B cell (primary cell): ENCODE data around the gene DSN1. TPM values are rescaled to one million over a fixed set of nuclear protein-coding genes. Genes with fewer than 3 reads are reported as not detected.

Source experiments
- ATAC-seq: fragments of 200-7000 bp; cut with Tn5 transposase; one replicate; pipeline ENCODE4 v1.10.0; 2021; ENCODE audit warnings: low read depth, mild to moderate bottlenecking, moderate number of reproducible peaks, moderate library complexity
- CTCF ChIA-PET: fragments of 350-600 bp; sonication (Branson Sonifier 250); formaldehyde crosslinking; loops from one replicate; lab custom pipeline; 2021; ENCODE audit warnings: antibody characterized with exemption, inconsistent platforms; lab: Charles Lee
- POLR2A ChIA-PET: fragments of 350-600 bp; sonication (Branson Sonifier 250); formaldehyde crosslinking; loops from one replicate; lab custom pipeline; 2021; ENCODE audit warnings: antibody characterized with exemption; lab: Charles Lee
- DNase-seq: peaks from one replicate; pipeline ENCODE4 v3.0.0; 2013
- H2AFZ ChIP-seq: 2 replicates; pipeline ENCODE4 v1.6.1; 2012; ENCODE audit warnings: mild to moderate bottlenecking, low read depth, low read length; ENCODE audit not compliant: insufficient read depth, poor library complexity, severe bottlenecking
- H3K27ac ChIP-seq, 2 donors: 1 replicate in 1 of 2; 2 replicates in 1 of 2; pipeline ENCODE4 v1.5.1; 2012 to 2013; ENCODE audit warnings: low read length in 2 of 2, mild to moderate bottlenecking in 2 of 2, moderate library complexity in 1 of 2
- H3K27me3 ChIP-seq, 4 experiments: fragments of 200-600 bp in 1 of 4; sonication (generic) in 1 of 4; replicated peaks in 1 of 4; 1 replicate in 2 of 4; 2 replicates in 2 of 4; pipeline versions ENCODE4 v1.6.1 to v1.7.0; 2013 to 2016; ENCODE audit warnings: low read length in 3 of 4, mild to moderate bottlenecking in 2 of 4, mixed read lengths in 1 of 4, moderate library complexity in 1 of 4; ENCODE audit not compliant: insufficient read depth in 4 of 4, control insufficient read depth in 3 of 4; ENCODE audit errors: control extremely low read depth in 1 of 4
- H3K36me3 ChIP-seq, 2 experiments: replicated peaks in 1 of 2; 1 replicate in 1 of 2; 2 replicates in 1 of 2; pipeline versions ENCODE4 v1.6.1 to v1.7.1; 2013; ENCODE audit warnings: low read length in 1 of 2; ENCODE audit not compliant: insufficient read depth in 2 of 2, control insufficient read depth in 1 of 2; ENCODE audit errors: control extremely low read depth in 1 of 2, extremely low read depth in 1 of 2
- H3K4me1 ChIP-seq, 2 donors: fragments of 200-600 bp in 1 of 2; sonication (generic) in 1 of 2; 1 replicate in 1 of 2; 2 replicates in 1 of 2; pipeline versions ENCODE4 v1.5.1 to v1.6.1; 2013 to 2017; ENCODE audit warnings: low read length in 2 of 2; ENCODE audit not compliant: control insufficient read depth in 2 of 2, insufficient read depth in 2 of 2
- H3K4me2 ChIP-seq: replicated peaks from 2 replicates; pipeline ENCODE3; 2012; ENCODE audit warnings: mild to moderate bottlenecking, low read depth, low read length; ENCODE audit not compliant: poor library complexity, severe bottlenecking
- H3K4me3 ChIP-seq, 5 experiments: fragments of 200-600 bp in 1 of 5; sonication (generic) in 1 of 5; 1 replicate in 3 of 5; 2 replicates in 2 of 5; pipeline versions ENCODE4 v1.5.1 to v1.7.0; 2011 to 2016; ENCODE audit warnings: low read length in 4 of 5, mild to moderate bottlenecking in 4 of 5, low read depth in 2 of 5, control low read depth in 1 of 5, moderate library complexity in 1 of 5; ENCODE audit not compliant: insufficient read depth in 1 of 5; ENCODE audit errors: control extremely low read depth in 1 of 5, extremely low read depth in 1 of 5
- H3K79me2 ChIP-seq: fragments of 200-600 bp; sonication (generic); one replicate; pipeline ENCODE4 v1.6.0; 2016; ENCODE audit warnings: low read length; ENCODE audit not compliant: control insufficient read depth, insufficient read depth
- H3K9ac ChIP-seq: fragments of 200-600 bp; sonication (generic); 2 replicates; pipeline ENCODE4 v1.6.1; 2017; ENCODE audit warnings: mild to moderate bottlenecking, low read length, moderate library complexity
- H3K9me3 ChIP-seq, 3 donors: one replicate each; pipeline versions ENCODE4 v1.6.1 to v1.7.1; 2013; ENCODE audit warnings: low read length in 2 of 3; ENCODE audit not compliant: control insufficient read depth in 2 of 3, insufficient read depth in 1 of 3; ENCODE audit errors: control extremely low read depth in 1 of 3
- H4K20me1 ChIP-seq: 2 replicates; pipeline ENCODE4 v1.6.0; 2012; ENCODE audit warnings: mild to moderate bottlenecking, low read length; ENCODE audit not compliant: insufficient read depth, control insufficient read depth, poor library complexity, severe bottlenecking
- H3K27ac Mint-ChIP-seq: one replicate; pipeline ENCODE4 v1.8.0; 2021; ENCODE audit warnings: mixed read lengths
- H3K27me3 Mint-ChIP-seq: one replicate; pipeline ENCODE4 v1.8.0; 2021; ENCODE audit warnings: mixed read lengths
- H3K4me1 Mint-ChIP-seq: one replicate; pipeline ENCODE4 v1.8.0; 2021; ENCODE audit warnings: mixed read lengths
- H3K4me3 Mint-ChIP-seq: one replicate; pipeline ENCODE4 v1.8.0; 2021; ENCODE audit warnings: mixed read lengths
- H3K9me3 Mint-ChIP-seq: one replicate; pipeline ENCODE4 v1.8.0; 2022; ENCODE audit warnings: mixed read lengths; ENCODE audit not compliant: insufficient read depth
- CTCF ChIP-seq: fragments of 200-600 bp; IDR thresholded peaks from one replicate; pipeline ENCODE4 v1.8.0; 2022; ENCODE audit warnings: antibody characterized with exemption, mild to moderate bottlenecking
- EZH2 ChIP-seq: IDR thresholded peaks from 2 replicates; pipeline ENCODE4 v1.6.1; 2012; ENCODE audit warnings: borderline replicate concordance, low read depth, mild to moderate bottlenecking, moderate library complexity, low read length; ENCODE audit not compliant: insufficient read depth, poor library complexity, severe bottlenecking
- WGBS: methylation state at CpG from one replicate; pipeline ENCODE4 v1.1.5; 2013; ENCODE audit warnings: missing lambda C conversion rate; ENCODE audit not compliant: insufficient coverage; 5-methylcytosine and 5-hydroxymethylcytosine counted together
- intact Hi-C: fragments of 100-400 bp; cut with micrococcal nuclease; formaldehyde crosslinking; loops from one replicate; pipeline ENCODE4 v1.10.0; 2022
- polyA plus RNA-seq: library from polyadenylated mRNA; depleted of rRNA; stranded (reverse); fragments of >200 nt; gene quantifications from 2 replicates; pipeline ENCODE4 v1.2.3, GENCODE V29; 2012
- total RNA-seq, 2 donors: library from RNA; stranded (reverse); fragments of 120-200 nt in 1 of 2; gene quantifications; 1 replicate in 1 of 2; 2 replicates in 1 of 2; pipeline versions ENCODE4 v1.2.3 to v1.2.4, GENCODE V29; 2013 to 2022

The DSN1 gene
- total and polyA plus RNA-seq, 2 donors (not counting 1 experiment from before 2014, with no cell fraction given) = 13.2 to 17.1 TPM

DNA sequence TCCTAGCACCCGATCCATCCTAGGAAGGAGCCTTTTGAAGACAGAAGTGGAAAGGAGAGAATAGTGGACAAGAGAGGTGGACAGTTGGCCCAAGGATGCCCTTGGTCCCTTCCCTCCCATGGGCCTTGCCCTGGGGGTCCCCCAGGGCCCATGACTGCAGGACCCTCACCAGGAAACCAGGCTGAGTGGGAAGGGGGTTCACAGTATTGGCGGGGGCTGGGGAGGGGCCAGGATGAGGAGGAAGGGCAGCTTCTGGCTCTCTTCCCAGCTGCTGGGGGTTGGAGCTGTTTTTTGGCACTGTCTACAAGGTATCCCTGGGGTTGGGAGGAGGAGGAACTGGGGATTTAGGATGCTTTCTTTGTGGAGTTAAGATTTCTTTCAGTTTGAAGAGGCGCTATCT is 4.0 kb upstream of the DSN1 start:
- no peaks in the 10 kb centered on the region for H3K36me3 ChIP-seq
- H3K9me3 ChIP-seq = no peaks in the 10 kb centered on the region
- peaks cover 6 to 13% of the 10 kb centered on the region in 2 donors for H3K4me1 ChIP-seq
- ATAC-seq (no peak), DNase-seq (no peak)
- H3K27me3 ChIP-seq = no peaks in the 10 kb centered on the region
- H3K4me3 ChIP-seq = no peak overlapping the region
- WGBS = 90% methylated on average over 2 of the region's 3 CpGs
- Mint-ChIP-seq H3K27me3 (no peaks in the 10 kb centered on the region), H3K27ac (no peak overlapping the region), H3K4me1 (peaks cover 19% of the 10 kb centered on the region), H3K4me3 (no peak overlapping the region), H3K9me3 (no peaks in the 10 kb centered on the region)
- H2AFZ ChIP-seq = no peak overlapping the region
- no peak overlapping the region for H3K4me2 ChIP-seq
- CTCF ChIA-PET = interaction anchor here (0.5 kb wide), 1 partner anchor 784 kb away, joined by 3 read pairs; no protein-coding TSS in a partner anchor
- intact Hi-C loops = no loop called here
- H3K27ac ChIP-seq = no peak overlapping the region
- H4K20me1 ChIP-seq = no peaks in the 10 kb centered on the region
- peaks cover 9% of the 10 kb centered on the region for H3K79me2 ChIP-seq
- POLR2A ChIA-PET = no interaction called here
- no peak overlapping the region for H3K9ac ChIP-seq
- TF ChIP-seq CTCF (no peak), EZH2 (no peak)

- H3K79me2 ChIP-seq = peaks cover 13% of the 10 kb centered on the region
- H3K36me3 ChIP-seq = no peaks in the 10 kb centered on the region
- no peaks in the 10 kb centered on the region for H3K27me3 ChIP-seq
- H3K27me3 Mint-ChIP-seq = no peaks in the 10 kb centered on the region
- H3K27ac Mint-ChIP-seq = no peak overlapping the region
- no peak overlapping the region for H3K4me3 Mint-ChIP-seq
- H3K4me1 ChIP-seq = peaks cover 8 to 16% of the 10 kb centered on the region in 2 donors
- H2AFZ ChIP-seq = no peak overlapping the region
- H3K9me3 ChIP-seq = no peaks in the 10 kb centered on the region
- DNase-seq (no peak), ATAC-seq (no peak)
- H3K27ac ChIP-seq = no peak overlapping the region
- H3K4me3 ChIP-seq = no peak overlapping the region
- POLR2A ChIA-PET = no interaction called here
- no peak overlapping the region for H3K4me2 ChIP-seq
- WGBS = 100% methylated on average over 1 of the region's 3 CpGs
- H3K9me3 Mint-ChIP-seq = no peaks in the 10 kb centered on the region
- TF ChIP-seq EZH2 (no peak), CTCF (no peak)
- no peak overlapping the region for H3K9ac ChIP-seq
- intact Hi-C loops = no loop called here
- no peaks in the 10 kb centered on the region for H4K20me1 ChIP-seq
- peaks cover 20% of the 10 kb centered on the region for H3K4me1 Mint-ChIP-seq
- CTCF ChIA-PET = interaction anchor here (0.5 to 1.1 kb wide), 2 partner anchors 21 to 783 kb away, joined by 3 to 6 read pairs; no protein-coding TSS in a partner anchor
These were observed 3.6 kb upstream of the DSN1 start for GRCh38 chr20:36777167-36777566.
